Measurements from ENCODE around the gene HSPA8.
"Not testable (repeated sequence)": the region's sequence is repeated elsewhere in the genome, so short reads cannot be mapped to it uniquely, and the experiment has no call there.

HSPA8 gene

DNA sequence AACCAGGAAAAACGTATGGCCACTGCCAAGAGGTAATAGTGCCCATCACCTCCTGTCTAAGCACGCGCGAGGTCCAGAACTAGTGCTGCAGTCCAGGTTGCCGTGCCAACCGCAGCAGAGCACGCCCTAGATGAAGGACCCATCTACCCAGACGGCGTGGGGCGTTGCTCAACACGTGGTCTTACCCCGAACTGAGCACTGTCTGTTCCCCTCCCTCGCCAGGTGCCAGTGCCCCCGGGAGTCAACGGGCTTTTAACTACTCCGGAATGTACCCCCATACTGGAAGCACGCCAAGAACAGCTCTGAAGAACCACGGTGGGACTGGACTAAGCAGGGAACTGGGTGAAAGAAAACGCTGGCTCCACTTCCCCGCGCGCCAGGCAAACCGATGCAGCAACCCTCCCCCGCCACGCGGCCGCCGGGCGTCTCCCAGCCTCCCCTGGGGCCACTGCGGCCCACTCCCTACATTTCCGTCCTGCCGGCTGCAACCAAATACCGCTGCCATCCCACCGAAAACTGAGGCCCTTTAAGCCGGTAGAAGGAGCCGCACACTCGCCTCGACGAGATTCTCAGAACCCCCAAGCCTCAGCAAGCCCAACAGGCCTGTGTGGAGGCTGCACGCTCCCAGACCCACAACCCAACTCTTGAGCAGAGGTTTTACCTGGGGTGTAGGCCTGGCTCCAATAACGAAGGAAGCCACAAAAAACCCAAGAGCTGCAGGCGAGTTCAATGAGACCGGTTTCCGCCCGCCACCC, at the start of gene HSPA8:
TSS of gene HSPA8 (minus strand) at position 734 of the 755 bp plus-strand sequence. CDS start 812 bp downstream, outside the sequence.
- DNase-seq = peak; percentile 44

DNA sequence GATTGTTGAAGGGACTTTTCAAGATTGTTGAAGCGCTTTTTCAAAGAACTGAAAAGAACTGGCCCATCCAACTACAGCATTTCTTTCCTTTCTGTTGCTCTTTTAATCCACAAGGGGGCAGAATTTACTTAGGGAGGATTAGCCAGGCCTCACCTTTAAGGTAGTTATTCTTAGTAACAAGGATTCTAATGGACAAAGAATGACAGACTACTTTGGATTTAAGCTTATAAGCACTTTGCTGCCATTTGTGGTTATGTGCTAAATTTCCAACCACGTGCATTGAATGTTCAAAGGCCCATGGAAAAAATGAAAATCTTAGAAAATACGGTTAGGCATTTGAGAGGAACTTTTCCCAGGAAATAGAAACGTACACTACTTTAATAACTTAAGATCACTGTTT, 49.5 kb upstream of the HSPA8 start:
- DNase-seq = no peak

DNA sequence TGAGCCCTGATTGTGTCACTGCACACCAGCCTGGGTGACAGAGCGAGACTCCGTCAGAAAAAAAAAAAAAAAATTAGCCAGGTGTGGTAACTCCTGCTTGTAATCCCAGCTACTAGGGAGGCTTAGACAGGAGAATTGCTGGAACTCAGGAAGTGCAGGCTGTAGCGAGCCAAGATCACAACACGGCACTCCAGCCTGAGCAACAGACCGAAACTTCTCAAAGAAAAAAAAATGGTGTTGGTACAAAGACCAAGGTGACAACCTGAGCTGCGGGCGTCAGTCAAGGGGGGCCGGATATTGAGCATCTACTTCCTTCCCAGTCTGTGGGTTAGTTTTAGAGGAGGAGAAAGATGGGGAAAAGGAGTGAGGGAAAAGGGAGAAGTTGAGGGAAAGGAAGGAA, 48.5 kb upstream of the HSPA8 start:
- no peak for DNase-seq

DNA sequence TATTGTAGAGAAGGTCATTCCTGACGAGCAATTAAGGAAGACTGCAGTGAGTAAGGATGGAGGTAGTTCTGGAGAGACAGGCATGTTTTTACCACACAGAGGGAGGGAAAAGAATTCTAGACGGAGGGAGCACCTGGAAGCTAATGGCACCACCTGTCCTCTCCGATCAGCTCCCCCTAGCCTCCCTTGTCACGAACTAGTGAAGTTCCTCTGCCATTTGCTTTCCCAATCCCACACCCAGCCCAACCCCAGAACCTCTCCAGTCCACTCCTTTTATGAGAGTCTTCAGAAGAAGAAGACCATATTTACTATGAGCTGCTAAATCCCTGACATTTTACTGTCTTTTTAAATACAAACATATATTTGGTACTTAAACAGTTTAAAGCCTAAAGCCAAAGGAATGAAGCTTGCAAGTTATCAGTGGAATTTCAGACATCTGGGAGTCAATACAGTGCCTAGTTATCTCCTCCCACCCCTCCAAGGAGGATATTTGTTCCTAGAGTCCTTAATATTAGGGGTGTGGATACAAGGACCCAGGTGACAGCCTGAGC, 46.1 kb upstream of the HSPA8 start:
- no peak for DNase-seq

DNA sequence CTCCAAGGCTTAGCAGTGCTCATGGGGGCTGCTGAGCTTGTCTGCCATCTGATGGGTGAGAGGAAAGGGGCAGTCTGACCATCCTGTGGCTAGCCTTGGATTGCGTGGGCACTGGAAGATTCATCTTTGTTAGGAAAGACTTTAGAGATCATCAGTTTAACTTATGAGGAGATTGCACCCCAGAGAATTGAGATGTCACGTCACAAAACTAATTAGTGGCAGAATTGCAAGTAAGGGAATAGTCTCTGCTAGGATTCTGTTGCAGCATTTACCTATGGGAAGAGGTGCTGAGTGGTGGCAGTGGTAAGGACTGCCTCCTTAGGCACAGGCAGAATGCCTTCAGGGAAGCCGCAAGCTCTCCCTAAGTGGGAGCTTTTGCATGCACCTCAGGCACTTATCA, 42.8 kb upstream of the HSPA8 start:
- no peak for DNase-seq

DNA sequence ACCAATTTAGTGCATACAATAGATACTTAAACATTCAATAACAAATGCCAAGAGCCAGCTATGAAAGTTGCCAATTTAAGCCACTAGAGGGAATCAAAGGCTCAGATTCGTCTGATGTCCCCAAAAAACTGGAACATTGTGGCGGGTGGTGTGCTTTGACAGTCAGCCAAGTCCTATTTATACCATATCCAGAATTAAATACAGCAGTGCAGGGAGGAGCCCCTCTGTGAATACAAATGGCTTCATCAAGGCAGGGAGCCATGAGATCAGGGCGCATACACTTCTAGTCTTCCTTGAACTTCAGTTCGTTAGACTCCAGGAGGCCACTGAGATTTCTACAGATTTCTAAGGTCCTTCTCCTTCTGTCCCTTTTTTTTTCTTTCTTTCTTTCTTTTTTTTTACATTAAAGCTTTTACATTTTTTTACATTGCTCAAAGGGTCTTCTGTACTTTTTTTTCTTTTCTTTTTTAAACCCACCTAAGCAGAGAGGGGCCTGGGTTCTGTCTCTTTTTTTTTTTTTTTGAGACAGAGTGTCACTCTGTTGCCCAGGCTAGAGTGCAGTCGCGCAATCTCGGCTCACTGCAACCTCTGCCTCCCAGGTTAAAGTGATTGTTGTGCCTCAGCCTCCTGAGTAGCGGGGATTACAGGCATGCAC, 41.5 kb upstream of the HSPA8 start:
- no peak for DNase-seq

DNA sequence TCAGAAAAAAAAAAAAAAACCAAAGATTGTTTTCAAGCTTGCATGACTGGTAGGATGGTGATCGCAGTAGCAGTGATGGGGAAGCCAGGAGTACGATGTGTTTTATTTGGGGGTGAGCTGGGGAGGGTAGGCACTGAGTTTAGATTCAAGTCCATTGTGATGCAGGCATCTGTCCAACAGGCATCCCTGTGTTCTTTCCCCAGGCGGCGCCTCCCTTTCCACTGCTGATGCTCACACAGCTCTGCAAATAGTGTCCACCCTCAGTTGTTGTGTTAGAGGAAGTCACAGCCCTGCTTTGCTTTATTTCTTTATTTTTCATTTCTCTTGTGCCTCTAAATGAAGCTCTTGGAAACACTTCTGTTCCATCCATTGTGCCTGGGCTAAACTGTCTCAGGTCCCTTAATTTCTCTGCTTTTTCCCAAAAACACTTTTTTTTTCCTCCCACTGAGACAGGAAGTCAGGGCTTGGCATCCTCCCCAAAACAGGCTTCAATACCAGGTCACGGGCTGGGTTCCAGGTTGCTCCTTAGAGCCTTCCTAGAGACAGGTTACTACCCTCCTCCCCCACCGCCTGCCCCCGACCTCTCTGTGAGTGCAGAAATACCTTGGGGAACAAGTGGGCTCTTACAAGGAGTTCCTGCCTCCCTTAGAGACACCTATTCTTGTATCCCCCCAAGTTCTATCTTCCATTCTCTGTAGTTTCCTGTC, 38.6 kb upstream of the HSPA8 start:
- no peak for DNase-seq

DNA sequence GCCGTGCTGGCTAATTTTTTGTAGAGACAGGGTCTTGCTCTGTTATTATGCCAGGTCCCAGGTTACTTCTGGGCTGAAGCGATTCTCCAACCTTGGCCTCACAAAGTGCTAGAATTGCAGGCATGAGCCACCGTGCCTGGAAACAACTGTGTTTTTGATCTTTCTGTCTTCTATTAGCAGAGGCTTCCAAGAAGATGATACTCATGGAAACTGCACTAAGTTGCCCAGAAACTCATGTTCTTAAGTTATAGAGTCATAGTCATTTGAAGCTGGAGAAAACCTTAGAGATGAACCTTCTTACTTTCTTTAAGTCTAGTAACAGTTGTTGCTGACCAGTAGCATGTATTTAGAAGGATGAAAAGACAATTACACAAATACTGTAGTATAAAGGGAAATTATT, 37.1 kb upstream of the HSPA8 start:
- DNase-seq = no peak

DNA sequence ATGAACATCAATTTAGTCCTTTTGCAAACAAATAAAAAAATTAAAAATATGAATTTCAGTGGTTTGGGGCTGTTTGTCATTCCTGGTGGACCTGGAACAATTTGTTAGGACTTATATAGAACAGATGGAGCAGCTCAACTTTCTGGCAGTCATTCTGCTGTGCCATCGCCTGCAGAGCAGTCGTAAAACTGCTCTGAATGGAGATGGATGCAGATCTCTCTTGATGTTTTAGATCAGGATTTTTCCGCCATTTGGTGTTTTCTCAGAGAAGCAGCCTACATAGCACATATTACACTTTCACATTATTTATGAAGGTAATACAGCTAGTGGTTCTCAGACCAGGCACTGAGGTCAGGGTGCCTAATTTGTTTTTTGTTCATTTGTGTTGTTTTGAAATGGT, 31.8 kb upstream of the HSPA8 start:
- DNase-seq = no peak

DNA sequence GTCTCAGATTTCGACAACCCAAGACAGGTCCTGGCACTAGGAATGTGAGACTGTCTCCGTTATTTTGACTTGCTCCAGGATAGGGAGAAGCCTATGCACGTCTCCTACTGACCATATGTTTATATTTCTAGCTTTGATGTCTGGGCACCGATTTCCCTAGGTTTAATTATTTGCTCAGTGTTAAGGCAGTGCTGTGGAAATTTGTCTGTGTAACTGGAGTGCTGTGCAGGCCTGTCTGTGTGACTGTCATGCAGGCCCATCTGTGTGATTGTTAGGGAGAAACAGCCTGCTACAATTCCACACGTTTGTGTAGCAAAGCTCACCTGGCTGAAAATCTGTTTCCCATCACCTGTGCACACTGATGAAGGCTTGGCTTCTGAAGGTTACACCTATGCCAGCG, 29.6 kb upstream of the HSPA8 start:
- DNase-seq = no peak

DNA sequence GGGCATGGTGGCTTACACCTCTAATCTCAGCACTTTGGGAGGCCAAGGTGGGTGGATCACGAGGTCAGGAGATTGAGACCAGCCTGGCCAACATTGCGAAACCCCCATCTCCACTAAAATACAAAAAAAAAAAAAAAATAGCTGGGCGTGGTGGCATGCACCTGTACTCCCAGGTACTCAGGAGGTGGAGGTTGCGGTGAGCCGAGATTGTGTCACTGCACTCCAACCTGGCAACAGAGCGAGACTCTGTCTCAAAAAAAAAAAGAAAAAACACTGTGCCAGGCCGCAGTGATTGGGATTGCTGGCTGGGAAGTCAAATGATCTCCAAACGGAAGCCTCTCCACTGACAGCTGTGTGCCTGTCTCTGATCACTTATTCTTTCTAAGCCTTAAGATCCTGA, 28.2 kb upstream of the HSPA8 start:
- not testable (repeated sequence) for DNase-seq

DNA sequence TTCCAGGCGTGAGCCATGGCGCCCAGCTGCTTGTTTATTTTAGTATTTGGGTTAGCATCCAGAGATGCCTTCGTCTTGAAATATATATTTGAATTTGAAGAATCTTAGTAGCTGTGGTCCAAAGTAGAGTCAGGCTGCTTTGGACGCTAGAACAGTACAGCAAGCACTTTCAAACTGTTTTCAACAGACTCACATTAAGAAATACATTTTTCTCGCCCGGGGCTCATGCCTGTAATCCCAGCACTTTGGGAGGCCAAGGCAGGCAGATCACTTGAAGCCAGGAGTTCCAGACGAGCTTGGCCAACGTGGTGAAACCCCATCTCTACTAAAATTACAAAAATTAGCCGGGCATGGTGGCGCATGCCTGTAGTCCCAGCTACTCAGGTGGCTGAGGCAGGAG, 27.0 kb upstream of the HSPA8 start:
- DNase-seq = not testable (repeated sequence)

DNA sequence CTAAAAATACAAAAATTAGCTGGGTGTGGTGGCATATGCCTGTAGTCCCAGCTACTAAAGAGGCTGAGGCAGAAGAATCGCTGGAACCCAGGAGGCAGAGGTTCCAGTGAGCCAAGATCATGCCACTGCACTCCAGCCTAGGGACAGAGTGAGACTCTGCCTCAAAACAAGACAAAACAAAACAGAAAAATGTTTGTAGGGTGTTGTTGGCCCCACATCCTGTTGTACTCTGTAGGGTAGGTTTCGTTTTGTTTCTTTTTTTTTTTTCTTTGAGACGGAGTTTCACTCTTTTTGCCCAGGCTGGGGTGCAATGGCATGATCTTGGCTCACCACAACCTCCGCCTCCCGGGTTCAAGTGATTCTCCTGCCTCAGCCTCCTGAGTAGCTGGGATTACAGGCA, 25.7 kb upstream of the HSPA8 start:
- DNase-seq = not testable (repeated sequence)

DNA sequence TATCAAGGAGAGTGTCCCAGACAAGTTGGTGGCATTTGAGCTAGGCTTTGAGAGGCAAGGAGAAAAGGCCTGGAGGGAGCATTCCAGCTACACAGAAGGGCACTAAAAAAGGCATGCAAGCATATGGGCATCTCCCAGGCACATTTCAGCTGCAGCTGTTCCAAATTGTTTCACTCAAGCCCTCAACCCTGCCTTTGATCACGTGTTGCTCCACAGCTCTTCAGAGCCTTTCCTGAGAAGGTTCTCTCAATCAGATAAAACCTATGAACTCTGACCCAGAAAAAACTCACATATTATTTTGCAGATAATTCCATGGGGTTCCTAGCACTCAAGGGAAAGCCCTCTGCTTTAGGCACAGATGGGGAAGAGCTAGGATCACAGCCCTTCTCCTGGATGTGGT, 24.4 kb upstream of the HSPA8 start:
- DNase-seq = no peak

DNA sequence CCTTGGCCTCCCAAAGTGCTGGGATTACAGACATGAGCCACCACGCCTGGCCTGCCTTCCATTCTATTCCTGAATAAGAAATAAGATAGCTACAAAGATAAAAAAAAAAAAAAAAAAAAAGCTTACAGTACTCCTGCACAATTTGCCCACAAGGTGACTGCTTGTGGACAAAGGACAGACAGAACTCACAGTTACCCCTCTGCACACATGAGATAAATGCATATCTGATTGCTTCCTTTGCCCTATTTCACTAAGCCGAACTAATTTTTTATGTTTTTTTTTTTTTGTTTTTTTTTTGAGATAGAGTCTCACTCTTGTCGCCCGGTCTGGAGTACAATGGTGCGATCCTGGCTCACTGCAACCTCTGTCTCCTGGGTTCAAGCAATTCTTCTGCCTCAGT, 23.6 kb upstream of the HSPA8 start:
- DNase-seq = no peak

DNA sequence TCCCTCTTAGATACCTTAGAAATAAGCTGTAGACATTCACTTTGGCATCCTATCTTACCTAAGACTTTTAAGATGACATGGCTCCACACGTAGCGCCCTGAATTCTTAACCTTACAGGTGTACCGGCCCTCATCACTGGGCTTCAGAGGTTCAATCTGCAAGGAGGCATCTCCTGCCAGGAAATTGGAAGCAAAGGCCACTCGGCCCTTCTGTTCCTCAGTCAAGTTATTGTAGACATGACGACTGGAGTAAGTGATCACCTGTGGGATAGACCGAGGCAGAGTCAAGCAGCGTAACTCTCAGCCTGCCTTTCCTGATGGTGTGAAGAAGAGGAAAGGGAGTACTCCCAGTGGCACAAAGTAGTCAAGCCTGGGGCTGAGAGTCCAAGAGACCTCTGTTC, 22.5 kb upstream of the HSPA8 start:
- no peak for DNase-seq

DNA sequence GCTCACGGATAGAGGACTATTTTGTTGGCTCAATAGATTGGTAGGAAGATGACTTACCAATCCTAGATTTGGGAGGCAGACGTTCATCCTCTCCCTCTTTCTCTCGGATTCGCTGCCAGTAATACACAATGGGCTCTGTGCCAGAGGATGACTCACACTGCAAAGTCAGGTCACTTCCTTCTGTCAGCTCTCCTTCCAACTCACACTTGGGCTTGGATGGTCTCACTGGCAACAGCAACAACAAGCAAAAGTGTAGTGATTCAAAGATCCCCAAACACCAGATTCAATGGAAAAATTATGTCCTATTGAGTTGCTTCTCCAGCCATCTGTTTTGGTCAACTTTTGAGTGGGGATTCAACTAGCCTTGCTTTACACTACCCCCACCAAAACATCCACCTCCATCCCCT, 21.7 kb upstream of the HSPA8 start:
- DNase-seq = peak; percentile 33

DNA sequence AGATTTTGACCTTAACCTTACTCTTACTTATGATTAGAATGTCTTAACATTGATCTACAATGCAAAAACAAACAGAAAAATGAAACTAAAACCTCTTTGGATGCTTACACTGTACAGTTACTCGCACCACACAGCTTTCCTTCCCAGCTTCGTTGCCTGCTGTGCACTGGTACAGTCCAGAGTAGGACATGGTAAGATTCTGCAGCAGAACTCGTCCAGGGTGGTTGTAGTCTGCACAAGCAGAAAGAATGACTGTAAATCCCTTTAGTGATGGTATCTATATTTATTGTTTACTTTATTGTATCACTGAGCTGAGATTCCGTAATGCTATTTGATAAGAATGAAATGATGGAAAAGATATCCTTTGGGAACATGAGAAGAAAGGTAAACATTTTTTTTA, 21.0 kb upstream of the HSPA8 start:
- no peak for DNase-seq

DNA sequence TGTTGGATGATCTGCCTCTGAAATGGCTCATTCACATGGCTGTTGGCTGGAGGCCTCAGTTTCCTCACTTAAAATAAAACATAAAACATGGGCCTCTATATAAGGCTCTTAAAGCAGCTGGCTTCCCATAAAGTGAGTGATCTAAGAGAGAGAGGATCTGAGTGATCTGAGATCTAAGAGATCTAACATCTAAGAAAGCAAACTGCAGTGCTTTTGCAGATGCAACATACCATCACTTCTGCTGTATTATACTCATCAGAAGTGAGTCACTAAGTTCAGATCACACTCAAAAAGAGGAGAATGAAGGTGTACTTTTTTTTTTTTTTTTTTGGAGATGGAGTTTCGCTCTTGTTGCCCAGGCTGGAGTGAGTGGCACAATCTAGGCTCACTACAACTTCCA, 18.1 kb upstream of the HSPA8 start:
- DNase-seq = no peak

DNA sequence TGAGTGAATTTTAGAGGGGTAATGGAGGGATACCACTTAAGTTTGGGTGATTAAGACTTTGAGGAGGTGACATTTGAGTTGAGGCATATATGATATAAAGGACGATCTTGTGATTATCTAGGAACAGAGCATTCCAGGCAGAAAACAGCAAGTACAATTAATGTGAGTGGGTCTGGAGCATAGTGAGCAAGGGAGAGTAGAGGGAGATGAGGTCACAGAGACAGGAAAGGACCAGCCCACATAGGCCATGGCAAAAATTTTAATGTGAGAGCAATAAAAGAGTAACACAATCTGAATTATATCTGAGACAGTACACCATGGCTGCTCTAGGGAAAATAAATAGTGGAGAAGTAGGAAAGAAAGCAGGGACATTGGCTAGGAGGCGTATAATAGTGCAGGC, 14.5 kb upstream of the HSPA8 start:
- no peak for DNase-seq

DNA sequence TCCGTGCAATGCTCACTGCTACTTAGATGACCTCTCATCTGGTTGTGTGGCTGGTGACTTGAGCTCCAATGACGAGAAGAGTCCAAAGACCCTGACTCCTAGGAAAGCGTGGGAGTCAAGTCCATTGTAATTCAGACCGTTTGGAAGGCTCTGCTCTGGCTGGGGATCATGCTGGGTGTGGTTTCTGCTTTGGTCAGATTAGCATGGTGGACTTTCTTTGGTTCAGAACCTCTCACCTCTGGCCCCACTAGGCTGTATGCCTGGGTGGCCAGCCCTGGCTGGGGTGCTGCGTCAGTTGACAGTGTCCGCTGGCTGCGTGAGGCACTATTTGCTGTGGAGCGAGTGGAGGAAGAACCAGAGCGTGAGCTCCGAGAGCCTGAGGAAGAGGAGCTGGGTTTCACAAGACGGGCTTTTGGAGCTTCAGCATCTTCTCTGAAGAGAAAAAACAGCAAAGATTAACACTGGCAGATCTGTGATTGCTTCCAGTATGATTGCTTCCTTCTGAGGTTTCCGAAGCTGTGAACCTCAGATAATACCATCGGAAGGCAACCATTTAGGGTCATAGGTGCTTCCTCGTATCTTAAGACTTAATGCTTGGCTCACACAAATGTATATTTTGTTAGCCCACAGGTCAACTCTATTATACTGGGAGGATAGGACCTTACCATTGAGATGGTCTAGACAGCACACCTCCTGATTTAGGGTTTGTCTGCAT, 11.6 kb upstream of the HSPA8 start:
- DNase-seq = no peak

DNA sequence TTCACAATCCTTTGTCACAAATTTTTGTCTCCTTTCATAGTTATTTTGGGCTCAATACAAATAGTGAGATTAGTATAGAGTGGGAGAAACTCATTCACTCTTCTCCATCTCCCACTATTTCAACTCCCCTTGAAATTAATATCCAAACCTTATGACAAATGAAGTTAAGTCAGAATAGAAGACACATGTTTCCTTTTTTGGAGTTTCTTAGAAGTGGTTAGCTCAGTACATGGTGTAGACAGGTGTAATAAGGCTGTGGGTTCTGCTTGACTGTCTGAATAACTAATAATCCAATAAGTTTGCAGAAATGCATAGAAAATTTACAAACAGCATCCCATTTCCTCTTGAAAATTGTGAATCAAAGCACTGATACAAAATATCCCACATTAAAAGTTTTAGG, 10.8 kb upstream of the HSPA8 start:
- DNase-seq = no peak

DNA sequence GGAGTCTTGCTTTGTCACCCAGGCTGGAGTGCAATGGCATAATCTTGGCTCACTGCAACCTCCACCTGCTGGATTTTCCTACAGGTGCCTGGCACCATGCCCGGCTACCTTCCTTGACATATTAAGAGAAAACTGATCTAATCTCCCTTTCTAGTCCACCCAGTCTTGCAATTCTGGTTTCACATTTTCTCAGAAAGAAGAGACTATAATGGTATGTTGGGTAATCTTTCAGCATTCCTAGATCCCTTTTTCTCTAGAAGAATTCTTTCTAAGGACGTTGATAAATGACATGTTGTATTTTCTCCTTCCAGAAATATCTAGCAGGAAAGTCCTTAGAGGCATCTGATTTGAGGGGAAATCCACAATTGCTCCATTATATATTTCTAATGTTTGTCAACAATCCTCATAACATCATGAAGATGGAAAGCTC, 10.4 kb upstream of the HSPA8 start:
- no peak for DNase-seq
